GM23248 (cell line): Measurements from ENCODE around the gene ATP8A2.

Experiments used
- EZH2 ChIP-seq: fragments of 200-600 bp; sonication (generic); IDR thresholded peaks from 2 replicates; pipeline ENCODE4 v1.6.1; 2018; ENCODE audit warnings: antibody characterized with exemption, mild to moderate bottlenecking; ENCODE audit not compliant: insufficient read depth, poor library complexity, severe bottlenecking
- EZH2phosphoT487 ChIP-seq: fragments of 200-600 bp; sonication (generic); IDR thresholded peaks from 2 replicates; pipeline ENCODE4 v1.6.1; 2018; ENCODE audit warnings: antibody characterized with exemption, moderate library complexity, mild to moderate bottlenecking, low read depth; ENCODE audit not compliant: insufficient read depth

GRCh38 chr13:26029581-26030136, 657.9 kb downstream of the ATP8A2 start:
- TF ChIP-seq EZH2 (no peak), EZH2phosphoT487 (no peak)
